G401.6 (cell line): ENCODE results near the gene NMNAT2.
"Not testable (repeated sequence)": the region's sequence is repeated elsewhere in the genome, so short reads cannot be mapped to it uniquely, and the experiment has no call there.

Experiments
- FAIRE-seq: peaks from 2 replicates; lab custom pipeline; 2012; peaks lifted over from hg19 to GRCh38; lab: Jason Lieb, UNC

NMNAT2 gene

GRCh38 chr1:183259924-183260323 lies 158.3 kb downstream of the NMNAT2 start:
- FAIRE-seq: no peak

- FAIRE-seq: no peak
Observed at GRCh38 chr1:183255073-183255472, 163.1 kb downstream of the NMNAT2 start.

- no peak for FAIRE-seq
Observed at GRCh38 chr1:183251959-183252450, 166.2 kb downstream of the NMNAT2 start.

GRCh38 chr1:183251101-183251958 lies 166.8 kb downstream of the NMNAT2 start:
- FAIRE-seq: no peak

DNA sequence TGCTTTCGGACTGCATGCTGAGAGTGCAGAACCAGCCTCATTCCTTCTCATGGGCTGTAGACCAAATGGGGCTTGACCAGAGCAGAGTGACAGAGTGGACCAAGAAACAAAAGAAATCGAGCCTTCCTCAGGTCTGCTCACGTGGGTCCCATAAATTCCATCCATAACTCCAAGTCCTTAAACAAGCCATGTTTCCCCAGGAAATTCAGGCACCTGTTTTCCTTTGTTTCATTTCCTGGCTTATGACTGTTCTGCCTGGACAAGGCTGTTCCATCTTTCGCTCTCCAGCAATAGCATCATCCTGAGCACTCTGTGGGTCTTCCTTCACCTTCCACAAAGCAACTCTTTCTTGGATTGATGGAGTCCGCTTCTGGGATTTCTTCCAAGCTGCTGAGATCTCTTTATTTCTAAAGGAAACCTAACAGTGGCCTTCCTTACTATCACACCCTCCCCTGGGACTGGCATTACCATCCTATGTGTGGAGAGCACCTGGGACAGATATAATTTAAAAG lies 168.2 kb downstream of the NMNAT2 start:
- FAIRE-seq: no peak

GRCh38 chr1:183248989-183249691 lies 169.0 kb downstream of the NMNAT2 start:
- no peak for FAIRE-seq

- FAIRE-seq: no peak
Observed at GRCh38 chr1:183247931-183248330, 170.2 kb downstream of the NMNAT2 start.

DNA sequence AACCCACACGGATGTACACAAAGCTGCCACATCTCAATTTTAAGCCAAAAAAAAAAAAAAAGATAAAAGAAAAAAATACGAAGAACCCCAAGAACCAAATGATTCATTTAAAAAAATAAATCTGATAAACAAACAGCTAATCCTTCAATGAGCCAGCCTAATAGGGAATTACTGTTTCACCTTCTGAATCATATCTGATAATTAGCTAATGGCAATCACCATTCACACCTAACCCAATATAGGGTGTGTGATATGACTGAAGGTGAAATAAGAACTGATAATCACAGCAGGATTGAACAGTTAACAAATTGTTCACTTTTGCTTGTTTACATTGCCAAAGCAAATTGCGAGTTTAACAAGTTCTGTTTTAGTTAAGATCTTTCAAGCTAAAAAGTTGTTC lies 170.7 kb downstream of the NMNAT2 start:
- no peak for FAIRE-seq

- no peak for FAIRE-seq
Observed at GRCh38 chr1:183247066-183247465, 171.1 kb downstream of the NMNAT2 start.

- FAIRE-seq: no peak
Observed at GRCh38 chr1:183246436-183246835, 171.7 kb downstream of the NMNAT2 start.

DNA sequence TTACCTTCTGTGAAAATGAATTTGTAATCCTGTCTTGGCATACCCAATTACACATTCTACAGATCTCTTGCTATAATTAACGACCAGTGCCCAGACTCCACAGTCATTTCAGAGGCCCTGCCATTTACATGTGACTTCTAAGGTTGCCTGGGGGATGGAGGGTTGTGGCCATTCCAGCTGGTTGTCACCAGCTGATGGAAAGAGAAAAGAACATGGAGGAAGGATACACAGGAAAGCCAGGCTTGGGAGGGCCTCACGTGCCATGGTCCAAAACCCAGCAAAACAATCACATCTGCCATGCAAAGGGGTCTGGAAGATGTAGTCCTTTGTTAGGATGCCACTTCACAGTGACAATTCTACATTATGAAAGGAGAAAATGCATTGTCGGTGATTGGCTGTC lies 172.8 kb downstream of the NMNAT2 start:
- no peak for FAIRE-seq

GRCh38 chr1:183244466-183244865 lies 173.7 kb downstream of the NMNAT2 start:
- no peak for FAIRE-seq

GRCh38 chr1:183243161-183244050 lies 174.8 kb downstream of the NMNAT2 start:
- no peak for FAIRE-seq

DNA sequence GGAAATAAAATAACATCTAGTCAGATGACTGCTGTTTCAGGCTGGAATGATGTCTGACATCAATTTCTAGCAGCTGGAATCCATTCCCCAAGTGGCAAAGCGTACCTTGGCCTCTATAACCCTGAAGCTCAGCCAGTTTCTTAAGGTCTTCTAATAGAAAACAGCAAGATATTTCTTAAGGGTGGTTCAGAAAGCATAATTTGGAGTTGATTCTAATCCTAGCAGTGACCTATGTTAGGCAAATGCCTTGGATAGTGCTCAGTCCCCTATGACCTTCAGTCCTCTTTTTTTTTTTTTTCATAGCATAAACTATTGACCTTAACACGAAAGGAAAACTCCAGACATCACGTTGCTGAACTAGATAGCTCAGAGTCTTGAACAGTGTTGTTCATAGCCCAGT lies 175.6 kb downstream of the NMNAT2 start:
- no peak for FAIRE-seq

GRCh38 chr1:183241471-183241870 lies 176.7 kb downstream of the NMNAT2 start:
- no peak for FAIRE-seq

GRCh38 chr1:183240853-183241252 lies 177.3 kb downstream of the NMNAT2 start:
- FAIRE-seq: not testable (repeated sequence)

DNA sequence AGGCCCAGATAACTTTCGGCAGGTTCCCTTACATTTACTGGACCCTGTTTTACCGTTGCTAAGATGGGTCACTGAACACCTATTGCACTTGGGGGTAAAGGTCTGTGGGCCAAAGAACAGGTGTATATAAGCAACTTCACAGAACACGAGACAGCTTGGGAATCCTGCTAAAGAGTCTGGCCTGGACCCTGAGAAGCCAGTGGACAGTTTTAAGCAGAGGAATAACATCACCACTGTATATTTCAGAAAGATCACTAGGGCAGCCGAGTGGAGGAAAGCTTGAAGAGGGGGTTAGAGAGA lies 177.7 kb downstream of the NMNAT2 start:
- no peak for FAIRE-seq

GRCh38 chr1:183239793-183240525 lies 178.2 kb downstream of the NMNAT2 start:
- FAIRE-seq: no peak

GRCh38 chr1:183239220-183239742 lies 178.9 kb downstream of the NMNAT2 start:
- FAIRE-seq: no peak

DNA sequence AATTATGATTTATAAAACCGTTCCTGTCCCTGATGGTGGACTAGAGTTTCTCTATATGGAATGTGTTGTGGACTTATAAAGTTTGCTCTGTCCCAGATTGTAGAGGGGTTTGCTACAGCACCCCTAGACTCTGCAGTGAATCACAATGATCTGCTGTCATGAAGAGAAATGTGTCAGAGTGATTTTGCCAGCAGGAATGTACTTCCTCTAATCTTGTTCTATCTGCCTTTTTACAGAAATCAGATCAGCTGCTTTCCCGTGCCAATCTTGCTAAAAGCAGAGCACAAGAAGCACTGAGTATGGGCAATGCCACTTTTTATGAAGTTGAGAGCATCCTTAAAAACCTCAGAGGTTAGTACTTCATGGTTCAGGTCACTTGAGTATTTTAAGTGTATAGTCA lies 180.1 kb downstream of the NMNAT2 start:
- FAIRE-seq: no peak

DNA sequence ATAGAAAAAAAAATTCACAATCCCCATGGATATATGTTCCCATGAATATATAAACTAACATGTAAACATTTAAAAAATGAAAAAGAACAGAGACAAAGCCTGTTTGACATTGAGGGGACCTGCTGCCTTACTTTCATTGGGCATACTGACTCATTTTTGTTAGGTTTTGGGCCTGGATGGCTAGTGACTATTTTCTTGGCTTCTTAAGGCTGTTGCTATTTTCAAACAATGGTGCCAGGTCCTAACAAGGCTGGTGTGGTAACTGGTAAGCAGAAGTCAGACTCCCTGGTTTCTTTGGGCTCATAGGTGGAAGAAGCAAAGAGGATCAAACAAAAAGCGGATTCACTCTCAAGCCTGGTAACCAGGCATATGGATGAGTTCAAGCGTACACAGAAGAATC lies 181.1 kb downstream of the NMNAT2 start:
- no peak for FAIRE-seq
